Ectodermal cell (in vitro differentiated cells): ENCODE data around the gene SNAPC3. TPM values are rescaled to one million over a fixed set of nuclear protein-coding genes. Genes with fewer than 3 reads are reported as not detected.
"Not testable (repeated sequence)": the region's sequence is repeated elsewhere in the genome, so short reads cannot be mapped to it uniquely, and the experiment has no call there.

Experiments
- H3K27ac ChIP-seq: 2 replicates; pipeline ENCODE4 v1.7.0; 2013; ENCODE audit warnings: mild to moderate bottlenecking, low read depth, low read length; ENCODE audit not compliant: insufficient read depth, poor library complexity, severe bottlenecking
- H3K27me3 ChIP-seq: 2 replicates; pipeline ENCODE4 v1.7.0; 2013; ENCODE audit warnings: mild to moderate bottlenecking, low read length; ENCODE audit not compliant: insufficient read depth, control insufficient read depth, poor library complexity, severe bottlenecking
- H3K36me3 ChIP-seq: one replicate; pipeline ENCODE4 v1.7.0; 2013; ENCODE audit warnings: low read length; ENCODE audit not compliant: control insufficient read depth, insufficient read depth
- H3K4me1 ChIP-seq: one replicate; pipeline ENCODE4 v1.7.0; 2013; ENCODE audit warnings: low read length; ENCODE audit not compliant: control insufficient read depth, insufficient read depth
- H3K4me3 ChIP-seq: 2 replicates; pipeline ENCODE4 v1.7.0; 2013; ENCODE audit warnings: low read depth, low read length, control low read depth; ENCODE audit not compliant: insufficient read depth
- H3K9me3 ChIP-seq: 2 replicates; pipeline ENCODE4 v1.7.0; 2013; ENCODE audit warnings: mild to moderate bottlenecking, low read length, moderate library complexity; ENCODE audit not compliant: control insufficient read depth
- WGBS, 2 experiments: methylation state at CpG; one replicate each; pipeline ENCODE4 v1.1.7; 2013; ENCODE audit warnings: missing lambda C conversion rate in 2 of 2; 5-methylcytosine and 5-hydroxymethylcytosine counted together
- polyA plus RNA-seq, 4 experiments: library from polyadenylated mRNA; stranded (reverse); fragments of 50-300 nt; gene quantifications; one replicate each; pipeline ENCODE4 v1.2.3, GENCODE V29; 2013

The SNAPC3 gene
- polyA plus RNA-seq (2013, experiment 1 of 4), result 37.9 TPM
- 40.5 TPM for polyA plus RNA-seq (2013, experiment 2 of 4)
- polyA plus RNA-seq (2013, experiment 3 of 4), result 32.7 TPM
- 37.5 TPM for polyA plus RNA-seq (2013, experiment 4 of 4)

DNA sequence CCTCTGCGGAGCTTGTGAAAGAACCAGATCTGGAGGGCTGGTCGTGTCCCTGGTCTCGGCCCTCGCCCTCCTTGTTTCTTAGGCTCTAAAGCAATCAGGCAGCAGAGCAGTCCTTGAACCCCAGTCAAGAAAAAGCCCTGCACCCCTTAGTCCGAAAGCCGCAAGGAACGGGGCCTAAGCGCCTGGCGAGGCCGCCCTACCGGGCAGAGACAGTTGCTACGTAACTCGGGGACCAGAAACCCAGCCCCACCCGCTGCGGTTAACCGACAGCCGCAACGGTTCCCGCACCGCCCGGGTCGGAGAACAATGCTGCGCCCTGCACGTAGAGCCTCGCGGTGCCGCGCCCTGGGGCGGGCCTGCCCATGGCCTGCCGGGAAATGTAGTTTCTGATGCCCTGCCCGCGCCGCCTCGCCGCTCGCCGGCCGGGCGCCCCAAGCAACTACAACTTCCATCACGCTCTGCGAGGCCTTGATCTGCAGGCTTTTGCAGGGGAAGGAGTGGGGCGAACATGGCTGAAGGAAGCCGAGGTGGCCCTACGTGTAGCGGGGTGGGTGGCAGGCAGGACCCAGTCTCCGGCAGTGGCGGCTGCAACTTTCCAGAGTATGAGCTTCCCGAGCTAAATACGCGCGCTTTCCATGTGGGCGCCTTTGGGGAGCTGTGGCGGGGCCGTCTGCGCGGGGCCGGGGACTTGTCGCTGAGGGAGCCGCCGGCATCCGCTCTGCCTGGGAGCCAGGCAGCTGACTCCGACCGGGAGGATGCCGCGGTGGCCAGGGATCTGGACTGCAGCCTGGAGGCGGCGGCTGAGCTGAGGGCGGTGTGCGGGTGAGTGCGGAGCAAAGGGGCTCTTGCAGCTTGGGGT lies at the start of gene SNAPC3:
SNAPC3 (plus strand) TSS at position 505 of the 859 bp plus-strand sequence; CDS start at position 509, 4 bp downstream.
- no peaks in the 10 kb centered on the region for H3K9me3 ChIP-seq
- H3K36me3 ChIP-seq, result peaks cover 21% of the 10 kb centered on the region
- no peaks in the 10 kb centered on the region for H3K4me1 ChIP-seq
- 2% methylated on average over 70 of the region's 70 CpGs for WGBS, 2 experiments
- peak within 1 kb of the TSS; percentile 87 for H3K27ac ChIP-seq
- no peaks in the 10 kb centered on the region for H3K27me3 ChIP-seq
- H3K4me3 ChIP-seq, result peak within 1 kb of the TSS; percentile 100

DNA sequence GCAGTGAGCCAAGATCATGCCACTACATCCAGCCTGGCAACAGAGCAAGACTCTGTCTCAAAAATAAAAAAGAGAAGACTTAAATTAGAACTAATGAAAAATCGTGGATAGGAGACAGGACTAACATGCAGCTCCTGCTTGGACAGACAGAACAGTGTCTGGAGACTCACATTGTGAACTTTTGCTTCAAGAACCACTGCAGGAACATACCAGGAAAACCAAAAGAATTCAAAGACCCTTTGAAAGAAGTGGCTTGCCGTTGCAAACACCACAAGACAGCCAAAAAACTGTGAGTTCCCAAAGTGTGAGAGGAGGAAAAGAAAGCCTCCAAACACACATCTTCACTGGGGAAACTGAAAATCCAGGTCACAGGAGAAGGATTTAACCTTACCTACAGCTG lies 48.8 kb upstream of the SNAPC3 start:
- no peak overlapping the region for H3K27ac ChIP-seq
- no peaks in the 10 kb centered on the region for H3K27me3 ChIP-seq
- no peaks in the 10 kb centered on the region for H3K9me3 ChIP-seq
- WGBS, 2 experiments, result 88 to 97% methylated on average over 2 of the region's 2 CpGs
- H3K4me3 ChIP-seq, result no peak overlapping the region
- no peaks in the 10 kb centered on the region for H3K36me3 ChIP-seq
- no peaks in the 10 kb centered on the region for H3K4me1 ChIP-seq

DNA sequence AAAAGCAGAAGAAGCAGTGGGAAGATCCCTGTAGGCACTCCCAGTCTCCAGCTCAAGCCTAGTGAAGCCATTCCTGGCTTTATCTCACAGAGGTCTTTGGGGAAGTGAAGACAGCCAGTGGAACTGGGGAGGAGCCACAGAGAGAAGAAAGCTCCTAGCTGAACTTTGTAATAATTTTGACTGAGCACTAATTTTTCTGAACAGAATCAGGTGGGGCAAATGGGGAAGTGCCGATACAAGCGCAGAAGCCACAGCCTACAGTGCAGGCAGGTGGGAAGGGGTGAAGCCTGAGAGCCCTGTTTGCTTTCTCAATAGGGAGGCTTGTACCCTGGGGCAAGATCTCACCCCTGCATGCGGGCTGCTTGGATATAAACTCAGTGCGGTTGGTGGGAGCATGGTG lies 48.4 kb upstream of the SNAPC3 start:
- 92 to 96% methylated on average over 4 of the region's 4 CpGs for WGBS, 2 experiments
- Histone ChIP-seq H3K27ac (no peak overlapping the region), H3K4me3 (no peak overlapping the region), H3K27me3 (no peaks in the 10 kb centered on the region), H3K4me1 (no peaks in the 10 kb centered on the region), H3K9me3 (no peaks in the 10 kb centered on the region), H3K36me3 (no peaks in the 10 kb centered on the region)

DNA sequence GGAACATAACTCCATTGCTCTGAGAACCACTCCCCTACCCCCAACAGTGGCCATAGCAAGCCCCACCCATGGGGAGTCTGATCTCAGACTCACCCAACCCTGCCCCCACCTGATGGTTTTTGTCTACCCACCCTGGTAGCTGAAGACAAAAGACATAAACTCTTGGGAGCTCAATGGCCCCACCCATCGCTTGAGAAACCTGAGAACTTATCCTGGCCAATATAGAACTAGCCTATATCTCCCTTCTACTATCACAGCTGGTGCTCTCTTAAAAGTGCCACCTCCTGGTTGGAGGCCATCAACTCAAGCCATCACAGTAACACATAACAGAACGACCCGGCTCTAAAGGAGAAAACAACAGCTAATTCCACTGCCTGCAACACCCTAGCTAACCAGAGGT lies 47.9 kb upstream of the SNAPC3 start:
- no peak overlapping the region for H3K4me3 ChIP-seq
- no peaks in the 10 kb centered on the region for H3K9me3 ChIP-seq
- no peaks in the 10 kb centered on the region for H3K4me1 ChIP-seq
- H3K27ac ChIP-seq, result no peak overlapping the region
- H3K27me3 ChIP-seq, result no peaks in the 10 kb centered on the region
- WGBS, 2 experiments, result 78 to 83% methylated on average over 3 of the region's 3 CpGs
- no peaks in the 10 kb centered on the region for H3K36me3 ChIP-seq

DNA sequence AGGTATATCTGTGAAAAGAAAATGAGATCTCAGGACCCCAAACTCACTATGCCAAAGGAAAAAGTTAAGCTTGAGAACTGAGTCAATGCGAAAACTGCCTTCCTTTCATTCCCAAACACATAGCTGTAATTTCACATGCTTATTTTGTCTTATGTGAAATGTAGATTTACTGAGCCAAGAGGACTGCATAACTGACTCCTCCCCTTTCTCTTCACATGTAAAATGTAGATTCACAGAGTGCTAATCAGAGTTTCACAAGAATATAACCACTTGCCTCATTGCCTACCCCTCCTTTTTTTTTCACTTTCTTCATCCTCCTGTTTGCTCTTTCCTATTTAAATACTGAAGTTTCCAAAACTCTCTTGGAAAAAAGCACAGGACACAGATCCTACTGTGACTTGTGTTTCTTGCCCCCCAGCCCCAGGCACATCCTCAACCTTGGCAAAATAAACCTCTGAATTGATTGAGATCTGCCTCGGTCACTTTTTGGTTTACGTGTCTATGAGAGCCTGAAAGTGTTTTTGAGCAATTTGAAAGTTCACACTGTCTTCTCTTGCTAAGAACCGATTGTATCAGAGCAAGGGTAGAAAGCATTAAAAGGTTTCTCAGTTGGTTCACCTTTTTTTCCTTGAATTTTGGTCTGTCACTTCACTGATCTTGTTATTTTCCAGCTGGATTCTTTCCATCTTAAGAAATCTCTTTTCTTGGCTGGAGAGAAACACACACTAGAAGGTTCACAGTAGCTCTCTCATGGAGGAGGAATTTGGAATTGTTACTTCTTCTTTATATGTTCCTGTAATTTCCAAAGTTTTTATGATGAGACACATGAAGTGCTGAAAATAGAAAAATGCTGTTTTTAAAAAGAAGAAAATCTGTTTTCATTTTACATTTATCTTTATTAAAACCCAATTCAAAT lies 44.8 kb upstream of the SNAPC3 start:
- H3K4me1 ChIP-seq, result no peaks in the 10 kb centered on the region
- no peak overlapping the region for H3K27ac ChIP-seq
- no peaks in the 10 kb centered on the region for H3K27me3 ChIP-seq
- no peaks in the 10 kb centered on the region for H3K9me3 ChIP-seq
- H3K4me3 ChIP-seq, result no peak overlapping the region
- H3K36me3 ChIP-seq, result no peaks in the 10 kb centered on the region
- 91 to 98% methylated on average over 3 to 4 of the region's 4 CpGs for WGBS, 2 experiments

DNA sequence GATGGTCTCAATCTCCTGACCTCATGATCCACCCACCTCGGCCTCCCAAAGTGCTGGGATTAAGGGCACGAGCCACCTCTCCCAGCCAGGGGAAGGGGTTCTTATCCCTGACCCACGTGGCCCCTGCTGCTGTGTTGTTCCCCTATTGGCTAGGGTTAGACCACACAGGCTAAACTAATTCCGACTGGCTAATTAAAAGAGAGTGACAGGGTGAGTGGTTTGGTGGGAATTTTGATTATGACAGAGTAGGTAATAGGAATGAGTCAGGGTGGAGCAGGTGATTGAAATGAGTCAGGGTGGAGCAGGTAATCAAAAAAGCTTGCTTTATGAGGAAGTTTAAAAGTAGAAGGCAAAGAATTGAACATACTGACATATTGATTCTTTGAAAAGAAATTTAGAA lies 43.4 kb upstream of the SNAPC3 start:
- 82 to 87% methylated on average over 4 of the region's 4 CpGs for WGBS, 2 experiments
- not testable (repeated sequence) for H3K4me3 ChIP-seq

DNA sequence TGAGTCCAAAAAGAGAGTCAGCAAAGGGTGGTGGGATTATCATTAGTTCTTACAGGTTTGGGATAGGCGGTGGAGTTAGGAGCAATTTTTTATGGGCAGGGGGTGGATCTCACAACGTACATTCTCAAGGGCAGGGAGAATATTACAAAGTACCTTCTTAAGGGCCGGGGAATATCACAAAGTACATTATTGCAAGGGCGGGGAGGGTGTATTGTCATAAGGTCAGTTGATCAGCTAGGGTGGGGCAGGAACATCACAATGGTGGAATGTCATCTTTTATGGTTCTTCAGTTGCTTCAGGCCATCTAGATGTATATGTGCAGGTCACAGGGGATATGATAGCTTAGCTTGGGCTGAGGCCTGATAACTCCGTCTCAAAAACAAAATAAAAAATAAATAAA lies 42.8 kb upstream of the SNAPC3 start:
- not testable (repeated sequence) for H3K27ac ChIP-seq, H3K27me3 ChIP-seq, H3K4me1 ChIP-seq, H3K4me3 ChIP-seq, H3K9me3 ChIP-seq, H3K36me3 ChIP-seq
- 96 to 98% methylated on average over 4 of the region's 5 CpGs for WGBS, 2 experiments

More for the DNA sequence above, 43.4 kb upstream of the SNAPC3 start:
- H3K27ac ChIP-seq, H3K27me3 ChIP-seq, H3K4me1 ChIP-seq, H3K9me3 ChIP-seq, H3K36me3 ChIP-seq: not testable (repeated sequence)

DNA sequence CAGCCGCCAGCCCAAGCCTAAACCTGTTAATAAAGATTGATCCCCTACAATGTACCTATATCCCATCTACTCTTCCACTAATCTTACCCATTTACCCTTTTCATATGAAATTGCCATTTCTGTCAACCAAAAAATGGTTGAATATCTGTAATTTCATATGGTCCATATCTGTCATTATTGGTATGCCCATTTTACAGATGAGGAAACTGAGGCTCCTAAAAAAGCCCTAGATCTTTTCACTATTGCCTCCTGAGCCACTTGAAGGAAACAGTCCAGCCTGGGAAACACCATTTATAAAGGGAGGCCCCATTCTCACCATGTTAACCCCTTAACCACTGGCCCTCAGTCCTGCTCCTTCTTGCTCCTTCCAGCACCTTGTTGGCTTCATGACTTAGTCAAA lies 41.2 kb upstream of the SNAPC3 start:
- Histone ChIP-seq H3K4me1 (no peaks in the 10 kb centered on the region), H3K9me3 (no peaks in the 10 kb centered on the region), H3K36me3 (no peaks in the 10 kb centered on the region), H3K4me3 (no peak overlapping the region), H3K27me3 (no peaks in the 10 kb centered on the region), H3K27ac (no peak overlapping the region)
- WGBS, 2 experiments, result 95 to 100% methylated on average over 1 of the region's 1 CpG

DNA sequence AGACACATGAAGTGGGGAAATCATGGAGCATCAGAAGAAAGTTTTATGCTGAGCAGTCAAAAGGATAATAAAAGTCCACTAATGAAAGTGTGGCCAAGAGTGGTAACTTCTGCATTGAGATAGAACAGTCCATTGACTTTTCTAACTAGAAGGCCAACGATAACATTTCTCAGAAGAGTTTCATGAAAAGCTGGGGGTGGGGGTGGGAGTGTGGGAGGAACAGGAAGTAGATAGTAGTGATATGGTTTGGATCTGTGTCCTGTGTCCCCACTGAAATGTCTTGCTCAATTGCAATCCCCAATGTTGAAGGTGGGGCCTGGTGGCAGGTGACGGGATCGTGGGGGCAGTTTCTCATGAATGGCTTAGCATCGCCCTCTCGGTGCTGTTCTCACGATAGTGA lies 36.2 kb upstream of the SNAPC3 start:
- Histone ChIP-seq H3K27me3 (no peaks in the 10 kb centered on the region), H3K36me3 (no peaks in the 10 kb centered on the region), H3K9me3 (no peaks in the 10 kb centered on the region), H3K27ac (no peak overlapping the region), H3K4me1 (no peaks in the 10 kb centered on the region), H3K4me3 (no peak overlapping the region)
- 89 to 92% methylated on average over 6 of the region's 6 CpGs for whole genome bisulfite sequencing, 2 experiments

DNA sequence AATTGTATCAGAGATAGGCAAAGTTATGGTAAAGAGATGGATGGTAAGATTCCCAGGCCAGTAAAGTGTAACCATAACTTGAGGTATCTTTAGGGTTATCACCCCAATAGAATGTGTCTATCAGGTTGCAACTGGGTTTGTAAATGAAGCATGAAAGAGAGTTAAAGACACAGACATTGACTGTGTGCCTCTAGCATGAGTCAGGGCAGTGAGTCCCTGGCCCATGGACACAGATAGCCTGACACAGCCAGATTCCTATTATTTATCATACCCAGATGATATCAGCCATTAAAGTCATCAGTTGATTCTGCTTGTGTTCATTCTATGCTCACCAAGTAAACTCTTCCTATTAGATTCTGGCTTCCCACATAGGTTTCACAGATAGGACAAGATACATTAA lies 33.5 kb upstream of the SNAPC3 start:
- Histone ChIP-seq H3K36me3 (no peaks in the 10 kb centered on the region), H3K27me3 (no peaks in the 10 kb centered on the region), H3K4me1 (no peaks in the 10 kb centered on the region), H3K9me3 (no peaks in the 10 kb centered on the region), H3K4me3 (no peak overlapping the region), H3K27ac (no peak overlapping the region)
